Raji (cell line): ENCODE measurements around the gene PLIN4.

Experiments used
- POLR2A ChIP-seq: IDR thresholded peaks from 2 replicates; pipeline ENCODE4 v1.6.1; 2011; ENCODE audit warnings: low read depth, low read length, control low read depth; ENCODE audit not compliant: insufficient read depth

PLIN4 gene

DNA sequence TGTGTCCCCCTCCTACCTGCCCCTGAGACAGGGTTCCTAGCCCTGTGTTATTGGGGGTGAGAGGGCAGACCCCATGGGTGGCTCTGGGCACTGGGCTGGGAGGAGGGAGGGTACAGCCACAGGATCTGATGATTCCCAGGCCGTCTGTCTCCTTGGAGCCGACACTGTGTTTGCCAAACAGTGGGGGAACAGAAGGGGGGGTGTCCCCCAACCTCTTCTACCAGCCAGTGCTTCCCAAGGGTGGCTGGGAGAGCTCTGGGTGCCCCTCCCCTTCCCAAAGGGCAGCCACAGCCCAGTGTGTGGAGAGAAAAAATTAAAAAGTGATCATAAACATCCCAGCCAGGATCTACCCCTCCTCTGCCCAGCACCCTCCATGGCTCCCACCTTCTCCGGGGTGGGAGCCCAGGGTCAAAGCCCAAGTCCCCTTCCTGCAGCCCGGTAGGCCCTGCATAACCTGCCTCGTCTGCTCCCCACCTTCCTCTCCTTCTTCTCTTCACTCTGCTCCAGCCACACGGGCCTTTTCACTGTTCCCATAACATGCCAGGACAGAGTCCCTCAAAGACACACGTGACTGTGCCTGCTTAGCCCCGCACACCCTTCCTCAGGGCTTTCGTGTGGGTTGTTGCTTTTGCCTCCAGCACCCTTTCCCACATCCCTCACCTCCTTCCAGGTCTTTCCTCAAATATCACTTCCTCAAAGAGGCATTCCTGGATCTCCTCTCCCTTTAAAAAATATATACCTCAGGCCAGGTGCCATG, 1.4 kb upstream of the PLIN4 start:
- no peak for TF ChIP-seq POLR2A

- no peak for TF ChIP-seq POLR2A
These were observed 848 bp upstream of the PLIN4 start for GRCh38 chr19:4519172-4519496.

GRCh38 chr19:4517451-4518057, 732 bp downstream of the PLIN4 start:
- no peak for TF ChIP-seq POLR2A

- no peak for TF ChIP-seq POLR2A
These were observed 1.4 kb downstream of the PLIN4 start for GRCh38 chr19:4516939-4517300.

GRCh38 chr19:4516199-4516938, 1.9 kb downstream of the PLIN4 start:
- no peak for TF ChIP-seq POLR2A

- no peak for TF ChIP-seq POLR2A
These were observed 2.6 kb downstream of the PLIN4 start for GRCh38 chr19:4515732-4516131.

- TF ChIP-seq POLR2A = no peak
These were observed 5.0 kb downstream of the PLIN4 start for GRCh38 chr19:4513248-4513647.

GRCh38 chr19:4512070-4512469, 6.2 kb downstream of the PLIN4 start:
- TF ChIP-seq POLR2A = no peak

DNA sequence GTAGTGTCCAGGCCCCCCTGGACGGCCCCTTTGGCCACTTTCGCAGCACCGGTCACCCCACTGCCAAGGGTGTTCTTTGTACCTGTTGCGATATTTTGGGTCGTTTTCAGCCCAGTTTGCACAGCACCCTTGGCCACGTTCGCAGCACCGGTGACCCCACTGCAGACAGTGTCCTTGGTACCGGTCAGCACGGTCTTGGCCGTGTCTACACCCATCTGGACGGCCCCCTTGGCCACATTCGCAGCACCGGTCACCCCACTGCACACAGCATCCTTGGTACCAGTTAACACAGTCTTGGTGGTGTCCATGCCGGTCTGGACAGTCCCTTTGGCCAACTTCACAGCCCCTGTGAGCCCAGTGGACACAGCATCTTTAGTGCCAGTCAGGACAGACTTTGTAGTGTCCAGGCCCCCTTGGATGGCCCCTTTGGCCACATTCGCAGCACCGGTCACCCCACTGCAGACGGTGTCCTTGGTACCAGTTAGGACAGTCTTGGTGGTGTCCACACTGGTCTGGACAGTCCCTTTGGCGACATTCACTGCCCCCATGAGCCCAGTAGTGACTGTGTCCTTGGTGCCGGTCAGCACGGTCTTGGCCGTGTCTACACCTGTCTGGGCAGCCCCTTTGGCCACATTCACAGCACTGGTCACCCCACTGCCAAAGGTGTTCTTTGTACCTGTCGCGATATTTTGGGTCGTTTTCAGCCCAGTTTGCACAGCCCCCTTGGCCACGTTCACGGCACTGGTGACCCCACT, 6.8 kb downstream of the PLIN4 start:
- no peak for TF ChIP-seq POLR2A

- no peak for TF ChIP-seq POLR2A
These were observed 7.6 kb downstream of the PLIN4 start for GRCh38 chr19:4510435-4511255.

GRCh38 chr19:4508698-4509097, 9.6 kb downstream of the PLIN4 start:
- TF ChIP-seq POLR2A = no peak

- no peak for TF ChIP-seq POLR2A
These were observed 10.5 kb downstream of the PLIN4 start for GRCh38 chr19:4507804-4508203.

- TF ChIP-seq POLR2A = no peak
These were observed 11.2 kb downstream of the PLIN4 start for GRCh38 chr19:4507150-4507452.

DNA sequence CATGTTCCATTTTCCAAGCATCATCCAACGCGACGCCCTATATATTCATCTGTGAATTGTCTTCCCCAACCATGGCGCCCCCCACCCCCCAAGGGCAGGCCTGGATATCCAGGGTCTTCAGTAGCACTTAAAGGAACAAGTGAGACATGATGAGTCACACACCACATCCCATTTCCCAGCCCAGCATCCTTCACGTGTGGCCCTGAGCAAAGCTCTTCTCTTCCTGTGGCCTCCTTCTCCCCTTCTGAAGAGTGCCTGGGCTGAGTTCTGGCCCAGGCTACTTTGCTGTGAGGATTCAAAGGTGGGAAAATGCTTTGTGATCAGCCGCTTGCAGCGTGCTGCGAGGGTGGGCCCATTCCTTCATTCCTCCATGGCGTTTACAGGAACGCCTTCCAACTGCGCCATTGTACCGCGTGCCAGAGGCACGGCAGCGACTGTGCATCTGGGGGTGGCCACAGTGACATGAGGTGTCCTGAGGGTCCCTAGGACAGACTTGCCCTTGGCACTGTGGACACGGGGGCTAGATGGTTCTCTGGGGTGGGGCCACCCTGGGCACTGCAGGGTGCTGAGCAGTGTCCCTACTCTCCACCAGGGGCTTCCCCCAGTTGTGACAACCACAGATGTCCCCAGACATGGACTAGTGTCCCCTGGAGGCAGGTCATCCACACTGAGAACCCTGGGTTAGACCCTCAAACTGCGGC, 11.7 kb downstream of the PLIN4 start:
- TF ChIP-seq POLR2A = no peak
